Measurements from ENCODE around the gene MTERF4. TPM values are rescaled to one million over a fixed set of nuclear protein-coding genes. Genes with fewer than 3 reads are reported as not detected.

Gene MTERF4
- total RNA-seq, 1 donor = 30.0 TPM

DNA sequence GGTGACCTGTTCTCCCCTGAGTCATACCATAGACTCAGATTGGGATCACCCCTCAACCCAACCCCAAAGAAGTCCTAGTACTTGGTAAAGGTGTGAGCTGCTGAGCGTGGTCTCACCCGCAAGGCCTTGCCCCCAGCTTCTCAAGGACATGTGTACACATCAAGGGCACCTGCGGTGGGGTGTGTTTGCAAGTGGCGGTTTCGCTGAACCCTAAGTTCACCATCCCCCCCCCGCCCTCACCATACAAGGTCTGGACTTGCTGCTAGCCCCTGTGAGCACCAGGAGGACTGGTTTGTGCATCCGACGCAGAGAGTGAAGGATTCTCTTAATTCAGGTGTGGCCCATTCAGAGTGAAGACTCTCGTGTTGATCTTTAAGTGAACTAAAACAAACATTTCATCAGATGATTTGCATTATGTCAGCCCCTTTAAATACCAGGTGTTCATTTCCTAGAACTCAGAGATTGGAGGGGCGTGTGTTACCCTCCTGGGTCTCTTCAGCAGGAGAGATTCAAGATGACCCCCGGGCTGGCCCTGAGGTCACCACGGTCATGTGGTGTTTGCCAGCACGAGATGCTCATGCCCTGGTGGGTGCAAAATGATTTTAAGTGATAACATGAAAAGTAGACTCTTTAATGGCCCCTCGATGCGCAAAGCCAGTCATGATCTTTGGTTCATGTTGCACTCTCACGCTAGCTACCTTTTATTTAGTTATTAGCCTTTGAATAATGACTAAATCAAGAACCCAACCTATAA lies 27.8 kb downstream of the MTERF4 start:
- Histone ChIP-seq H3K4me2 (ENCODE audit: insufficient read depth, low read length) (no peak overlapping the region), H3K27me3 (ENCODE audit: insufficient read depth, low read length) (no peaks in the 10 kb centered on the region), H3K4me3 (ENCODE audit: insufficient read depth, low read length) (no peak overlapping the region), H3K79me2 (ENCODE audit: insufficient read depth, low read length) (no peaks in the 10 kb centered on the region), H3K4me1 (ENCODE audit: insufficient read depth, low read length) (no peaks in the 10 kb centered on the region), H3K27ac (ENCODE audit: low read depth, low read length) (no peak overlapping the region), H3K9me3 (ENCODE audit: low read depth, low read length) (no peaks in the 10 kb centered on the region), H4K20me1 (ENCODE audit: insufficient read depth, low read length) (peaks cover 5% of the 10 kb centered on the region), H3K36me3 (ENCODE audit: insufficient read depth, low read length) (peaks cover 23% of the 10 kb centered on the region), H2AFZ (ENCODE audit: low read length) (no peak overlapping the region)
- DNase-seq (ENCODE audit: insufficient read length, low spot score, missing footprints) = peak; percentile 83
- TF ChIP-seq, protein P1, sequence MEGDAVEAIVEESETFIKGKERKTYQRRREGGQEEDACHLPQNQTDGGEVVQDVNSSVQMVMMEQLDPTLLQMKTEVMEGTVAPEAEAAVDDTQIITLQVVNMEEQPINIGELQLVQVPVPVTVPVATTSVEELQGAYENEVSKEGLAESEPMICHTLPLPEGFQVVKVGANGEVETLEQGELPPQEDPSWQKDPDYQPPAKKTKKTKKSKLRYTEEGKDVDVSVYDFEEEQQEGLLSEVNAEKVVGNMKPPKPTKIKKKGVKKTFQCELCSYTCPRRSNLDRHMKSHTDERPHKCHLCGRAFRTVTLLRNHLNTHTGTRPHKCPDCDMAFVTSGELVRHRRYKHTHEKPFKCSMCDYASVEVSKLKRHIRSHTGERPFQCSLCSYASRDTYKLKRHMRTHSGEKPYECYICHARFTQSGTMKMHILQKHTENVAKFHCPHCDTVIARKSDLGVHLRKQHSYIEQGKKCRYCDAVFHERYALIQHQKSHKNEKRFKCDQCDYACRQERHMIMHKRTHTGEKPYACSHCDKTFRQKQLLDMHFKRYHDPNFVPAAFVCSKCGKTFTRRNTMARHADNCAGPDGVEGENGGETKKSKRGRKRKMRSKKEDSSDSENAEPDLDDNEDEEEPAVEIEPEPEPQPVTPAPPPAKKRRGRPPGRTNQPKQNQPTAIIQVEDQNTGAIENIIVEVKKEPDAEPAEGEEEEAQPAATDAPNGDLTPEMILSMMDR (IDR thresholded peaks at IDR 0.05; ENCODE audit: extremely low read depth, low read depth, low read length) = no peak

DNA sequence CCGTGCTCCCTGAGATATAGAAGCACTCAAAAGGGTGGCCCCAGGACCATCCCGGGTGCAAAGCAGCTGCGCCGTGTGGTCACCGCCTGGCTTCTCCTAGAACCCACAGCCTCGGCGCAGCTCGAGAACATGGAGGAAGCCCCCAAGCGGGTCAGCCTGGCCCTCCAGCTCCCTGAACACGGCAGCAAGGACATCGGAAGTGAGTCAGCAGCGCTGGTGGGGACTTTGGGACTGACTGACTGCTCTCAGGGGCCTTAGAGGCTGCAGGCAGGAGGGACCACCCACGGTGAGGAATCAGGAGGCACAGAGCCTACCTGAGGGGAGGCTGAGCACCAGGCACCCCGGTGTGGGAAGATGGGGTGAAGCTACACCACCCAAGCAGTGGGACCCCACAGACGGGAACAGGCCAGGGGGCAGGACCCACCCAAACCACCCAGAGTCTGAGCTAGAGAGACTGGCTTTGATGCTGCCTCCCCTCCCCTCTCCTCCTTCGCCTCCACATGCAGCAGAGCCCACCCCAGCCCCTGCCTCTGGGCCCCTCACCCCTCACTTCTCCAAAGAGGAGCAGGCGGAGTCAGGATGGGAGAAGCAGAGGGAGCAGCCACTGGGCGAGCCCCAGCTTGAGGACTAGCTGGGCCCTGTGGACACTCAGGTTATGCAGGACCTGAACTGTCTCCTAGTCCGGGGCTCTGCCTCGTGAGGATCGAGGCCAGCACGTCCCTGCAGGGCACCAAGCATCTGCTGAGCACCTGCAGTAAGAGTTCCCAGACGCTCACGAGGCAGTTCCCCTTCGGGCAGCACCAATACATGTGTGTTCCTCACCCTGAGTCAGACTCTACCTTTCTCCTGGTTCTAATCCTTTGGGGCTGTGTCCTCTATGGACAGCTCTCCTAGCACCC lies 28.7 kb downstream of the MTERF4 start:
- H3K4me3 ChIP-seq (ENCODE audit: insufficient read depth, low read length) = no peak overlapping the region
- no peak overlapping the region for H3K27ac ChIP-seq (ENCODE audit: low read depth, low read length)
- H3K4me2 ChIP-seq (ENCODE audit: insufficient read depth, low read length) = no peak overlapping the region
- H2AFZ ChIP-seq (ENCODE audit: low read length) = no peak overlapping the region
- no peaks in the 10 kb centered on the region for H3K4me1 ChIP-seq (ENCODE audit: insufficient read depth, low read length)
- no peaks in the 10 kb centered on the region for H3K79me2 ChIP-seq (ENCODE audit: insufficient read depth, low read length)
- peaks cover 28% of the 10 kb centered on the region for H3K36me3 ChIP-seq (ENCODE audit: insufficient read depth, low read length)
- no peaks in the 10 kb centered on the region for H3K27me3 ChIP-seq (ENCODE audit: insufficient read depth, low read length)
- DNase-seq (ENCODE audit: insufficient read length, low spot score, missing footprints) = peak; percentile 61
- TF ChIP-seq, protein P1 (IDR thresholded peaks at IDR 0.05; ENCODE audit: extremely low read depth, low read depth, low read length) = no peak
- H3K9me3 ChIP-seq (ENCODE audit: low read depth, low read length) = no peaks in the 10 kb centered on the region
- H4K20me1 ChIP-seq (ENCODE audit: insufficient read depth, low read length) = peaks cover 5% of the 10 kb centered on the region

DNA sequence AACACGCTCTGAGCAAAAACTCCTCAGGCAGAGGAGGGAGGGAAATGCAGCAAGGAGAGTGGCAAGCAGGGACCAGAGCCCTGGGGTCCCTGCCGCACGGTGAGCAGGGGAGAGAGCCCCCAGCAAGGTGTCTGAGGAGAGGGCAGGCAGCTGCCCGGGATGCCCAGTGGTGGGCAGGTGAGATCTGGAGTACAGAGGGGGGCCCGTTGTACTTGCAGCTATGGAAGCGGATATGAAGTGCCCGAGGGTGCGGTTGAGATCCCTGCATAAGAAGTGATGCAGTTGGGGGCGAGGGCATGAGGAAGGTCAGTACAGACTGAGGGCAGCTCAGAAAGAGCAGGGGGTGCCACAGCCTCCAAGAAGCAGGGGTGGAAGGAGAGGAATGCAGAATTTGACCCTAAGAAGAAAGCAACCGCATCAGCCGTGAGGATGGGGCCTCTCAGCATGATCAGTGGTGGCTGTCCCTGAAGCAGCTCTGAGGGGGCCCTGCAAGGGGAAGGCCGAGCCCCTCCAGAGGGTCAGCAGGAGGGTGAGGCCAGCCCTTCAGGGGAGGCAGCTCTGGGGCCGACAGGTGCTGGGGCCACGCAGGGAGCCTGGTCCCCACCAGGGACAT lies 29.4 kb downstream of the MTERF4 start:
- Histone ChIP-seq H2AFZ (ENCODE audit: low read length) (no peak overlapping the region), H3K27ac (ENCODE audit: low read depth, low read length) (no peak overlapping the region), H3K4me2 (ENCODE audit: insufficient read depth, low read length) (no peak overlapping the region), H3K9me3 (ENCODE audit: low read depth, low read length) (no peaks in the 10 kb centered on the region), H3K79me2 (ENCODE audit: insufficient read depth, low read length) (no peaks in the 10 kb centered on the region), H3K4me3 (ENCODE audit: insufficient read depth, low read length) (no peak overlapping the region), H4K20me1 (ENCODE audit: insufficient read depth, low read length) (peaks cover 5% of the 10 kb centered on the region), H3K36me3 (ENCODE audit: insufficient read depth, low read length) (peaks cover 28% of the 10 kb centered on the region), H3K27me3 (ENCODE audit: insufficient read depth, low read length) (no peaks in the 10 kb centered on the region), H3K4me1 (ENCODE audit: insufficient read depth, low read length) (no peaks in the 10 kb centered on the region)
- TF ChIP-seq, protein P1 (IDR thresholded peaks at IDR 0.05; ENCODE audit: extremely low read depth, low read depth, low read length) = no peak
- DNase-seq (ENCODE audit: insufficient read length, low spot score, missing footprints) = peak; percentile 70
